Stimulated activated CD8-positive, alpha-beta memory T cell treated with anti-CD3 and anti-CD28 coated beads, Interleukin-4, amount 100 ng/mL, for 4 hours (primary cell): Measurements from ENCODE around the gene EMILIN3.

ENCODE experiments used
- DNase-seq, 2 donors: peaks; one replicate each; pipeline ENCODE4 v3.0.0-alpha.2; 2020; ENCODE audit warnings: low read depth in 2 of 2, low spot score in 1 of 2

The EMILIN3 gene

GRCh38 chr20:41347523-41348429 is 18.8 kb downstream of the EMILIN3 start:
- no peak for DNase-seq

GRCh38 chr20:41345729-41346067 is 20.9 kb downstream of the EMILIN3 start:
- DNase-seq: no peak

- no peak for DNase-seq
These were observed 21.5 kb downstream of the EMILIN3 start for GRCh38 chr20:41344938-41345728.

- no peak for DNase-seq
These were observed 22.1 kb downstream of the EMILIN3 start for GRCh38 chr20:41344477-41344876.

GRCh38 chr20:41342474-41343464 is 23.8 kb downstream of the EMILIN3 start:
- no peak for DNase-seq

- DNase-seq: no peak
These were observed 26.1 kb downstream of the EMILIN3 start, which contains the start of gene LPIN3 for GRCh38 chr20:41340327-41341055. Gene LPIN3, plus strand, starts transcription at chr20:41340821. Its CDS starts 4,983 bp downstream, at chr20:41345804.

GRCh38 chr20:41339957-41340326 is 26.7 kb downstream of the EMILIN3 start:
- DNase-seq: peak; percentile 46 to 73

- DNase-seq: no peak
These were observed 29.7 kb downstream of the EMILIN3 start for GRCh38 chr20:41336711-41337492.

- no peak for DNase-seq
These were observed 31.0 kb downstream of the EMILIN3 start for GRCh38 chr20:41335591-41335990.

GRCh38 chr20:41334443-41335421 is 31.9 kb downstream of the EMILIN3 start:
- DNase-seq: no peak

GRCh38 chr20:41334036-41334435 is 32.6 kb downstream of the EMILIN3 start:
- DNase-seq: no peak

- no peak for DNase-seq
These were observed 34.9 kb downstream of the EMILIN3 start for GRCh38 chr20:41331731-41332130.

- no peak for DNase-seq
These were observed 35.7 kb downstream of the EMILIN3 start for GRCh38 chr20:41330941-41331340.

GRCh38 chr20:41330343-41330720 is 36.3 kb downstream of the EMILIN3 start:
- DNase-seq: no peak

- DNase-seq: peak; percentile 16 to 49
These were observed 36.9 kb downstream of the EMILIN3 start for GRCh38 chr20:41329435-41330342.

GRCh38 chr20:41327178-41327577 is 39.4 kb downstream of the EMILIN3 start:
- DNase-seq: no peak

GRCh38 chr20:41320976-41321375 is 45.6 kb downstream of the EMILIN3 start:
- DNase-seq: no peak
